WI38 (cell line): ENCODE measurements around the gene PCSK5.

Source experiments
- H3K4me3 ChIP-seq: 2 replicates; pipeline ENCODE4 v1.5.1; 2011; ENCODE audit warnings: low read depth, mild to moderate bottlenecking, control low read depth, low read length
- CTCF ChIP-seq: IDR thresholded peaks from 2 replicates; pipeline ENCODE4 v1.5.1; 2012; ENCODE audit warnings: low read depth, mild to moderate bottlenecking, control low read depth, low read length

PCSK5 gene

GRCh38 chr9:75992482-75993206, 102.2 kb downstream of the PCSK5 start:
- no peak overlapping the region for H3K4me3 ChIP-seq
- TF ChIP-seq CTCF: no peak

- no peak overlapping the region for H3K4me3 ChIP-seq
- no peak for TF ChIP-seq CTCF
These were observed 103.0 kb downstream of the PCSK5 start for GRCh38 chr9:75993434-75993833.

GRCh38 chr9:75995066-75995465, 104.6 kb downstream of the PCSK5 start:
- TF ChIP-seq CTCF: no peak
- no peak overlapping the region for H3K4me3 ChIP-seq

GRCh38 chr9:75996726-75997125, 106.3 kb downstream of the PCSK5 start:
- no peak for TF ChIP-seq CTCF

GRCh38 chr9:75997206-75997605, 106.7 kb downstream of the PCSK5 start:
- no peak for TF ChIP-seq CTCF
- no peak overlapping the region for H3K4me3 ChIP-seq

More at GRCh38 chr9:75996726-75997125, 106.3 kb downstream of the PCSK5 start:
- no peak overlapping the region for H3K4me3 ChIP-seq

GRCh38 chr9:75998096-75998780, 107.8 kb downstream of the PCSK5 start:
- no peak for TF ChIP-seq CTCF

GRCh38 chr9:76001459-76001858, 111.0 kb downstream of the PCSK5 start:
- TF ChIP-seq CTCF: no peak
- no peak overlapping the region for H3K4me3 ChIP-seq

More at GRCh38 chr9:75998096-75998780, 107.8 kb downstream of the PCSK5 start:
- no peak overlapping the region for H3K4me3 ChIP-seq
